ENCODE results near the gene ACSF2.

ACSF2 gene

DNA sequence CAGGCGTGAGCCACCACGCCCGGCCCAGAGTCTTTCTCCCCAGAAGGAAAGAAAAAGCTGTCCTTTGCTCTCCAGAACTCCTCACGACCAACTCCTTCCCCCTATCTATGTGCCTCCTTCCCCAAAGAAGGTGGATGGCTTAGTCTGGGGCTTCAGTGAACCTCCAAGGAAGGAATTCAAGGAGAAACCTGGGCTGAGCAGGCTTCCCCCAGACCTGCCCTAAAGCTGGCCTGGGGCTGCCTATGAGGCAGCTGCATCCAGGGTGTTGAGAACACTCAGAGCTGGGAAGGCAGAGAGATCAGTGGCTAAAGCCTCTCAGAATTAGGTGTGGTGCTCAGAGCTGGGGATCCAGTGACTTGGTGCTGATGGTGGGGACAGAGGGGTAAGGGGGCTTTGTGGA lies 3.8 kb downstream of the ACSF2 start:
- no peak for DNase-seq (ENCODE audit: extremely low read depth, low read depth)
- TF ChIP-seq, protein P1, sequence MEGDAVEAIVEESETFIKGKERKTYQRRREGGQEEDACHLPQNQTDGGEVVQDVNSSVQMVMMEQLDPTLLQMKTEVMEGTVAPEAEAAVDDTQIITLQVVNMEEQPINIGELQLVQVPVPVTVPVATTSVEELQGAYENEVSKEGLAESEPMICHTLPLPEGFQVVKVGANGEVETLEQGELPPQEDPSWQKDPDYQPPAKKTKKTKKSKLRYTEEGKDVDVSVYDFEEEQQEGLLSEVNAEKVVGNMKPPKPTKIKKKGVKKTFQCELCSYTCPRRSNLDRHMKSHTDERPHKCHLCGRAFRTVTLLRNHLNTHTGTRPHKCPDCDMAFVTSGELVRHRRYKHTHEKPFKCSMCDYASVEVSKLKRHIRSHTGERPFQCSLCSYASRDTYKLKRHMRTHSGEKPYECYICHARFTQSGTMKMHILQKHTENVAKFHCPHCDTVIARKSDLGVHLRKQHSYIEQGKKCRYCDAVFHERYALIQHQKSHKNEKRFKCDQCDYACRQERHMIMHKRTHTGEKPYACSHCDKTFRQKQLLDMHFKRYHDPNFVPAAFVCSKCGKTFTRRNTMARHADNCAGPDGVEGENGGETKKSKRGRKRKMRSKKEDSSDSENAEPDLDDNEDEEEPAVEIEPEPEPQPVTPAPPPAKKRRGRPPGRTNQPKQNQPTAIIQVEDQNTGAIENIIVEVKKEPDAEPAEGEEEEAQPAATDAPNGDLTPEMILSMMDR (IDR thresholded peaks at IDR 0.05; ENCODE audit: low read depth, low read length, missing control alignments), result no peak

DNA sequence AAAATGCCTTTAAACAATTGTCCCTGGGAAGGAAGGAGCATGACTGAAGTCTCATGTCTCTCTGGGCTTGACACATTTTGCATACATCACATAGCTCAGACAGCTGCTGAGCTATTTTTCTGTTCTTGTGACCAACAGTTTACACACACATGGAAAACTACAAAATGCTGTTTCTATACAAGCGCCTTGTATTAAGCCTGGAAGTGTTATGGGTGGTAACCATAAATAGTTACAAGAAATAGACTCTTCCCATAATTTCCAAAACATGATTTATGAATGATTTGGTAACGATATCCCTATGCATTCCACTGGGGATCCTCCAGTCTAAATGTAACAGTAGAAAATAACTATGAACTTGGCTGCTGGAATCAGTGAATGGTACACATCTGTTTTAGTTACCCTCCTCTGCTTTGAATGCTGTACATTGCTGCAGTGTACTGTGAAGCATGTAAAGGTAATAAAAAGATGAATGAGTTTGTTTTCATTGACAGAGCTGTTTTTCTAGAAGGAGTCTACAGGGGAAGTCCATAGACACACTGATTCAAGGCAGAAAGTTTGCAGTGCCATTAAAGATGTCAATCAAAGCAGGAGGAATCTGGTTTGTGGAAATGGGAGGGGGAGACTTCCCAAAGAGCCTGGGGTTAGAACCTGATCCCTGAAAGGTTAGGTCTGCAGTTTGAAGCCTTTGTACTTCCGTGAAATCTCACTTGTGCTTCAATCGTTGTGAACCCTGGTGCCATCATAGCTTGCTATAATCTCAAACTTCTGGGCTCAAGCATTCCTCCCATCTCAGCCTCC lies 5.0 kb downstream of the ACSF2 start:
- no peak overlapping the region for H3K4me3 ChIP-seq (replicated peaks; ENCODE audit: low read depth, low read length)
- no peak for DNase-seq (ENCODE audit: extremely low read depth, low read depth)
- TF ChIP-seq, protein P1 (IDR thresholded peaks at IDR 0.05; ENCODE audit: low read depth, low read length, missing control alignments), result no peak

More for the DNA sequence above, 3.8 kb downstream of the ACSF2 start:
- H3K4me3 ChIP-seq (replicated peaks; ENCODE audit: low read depth, low read length), result no peak overlapping the region

DNA sequence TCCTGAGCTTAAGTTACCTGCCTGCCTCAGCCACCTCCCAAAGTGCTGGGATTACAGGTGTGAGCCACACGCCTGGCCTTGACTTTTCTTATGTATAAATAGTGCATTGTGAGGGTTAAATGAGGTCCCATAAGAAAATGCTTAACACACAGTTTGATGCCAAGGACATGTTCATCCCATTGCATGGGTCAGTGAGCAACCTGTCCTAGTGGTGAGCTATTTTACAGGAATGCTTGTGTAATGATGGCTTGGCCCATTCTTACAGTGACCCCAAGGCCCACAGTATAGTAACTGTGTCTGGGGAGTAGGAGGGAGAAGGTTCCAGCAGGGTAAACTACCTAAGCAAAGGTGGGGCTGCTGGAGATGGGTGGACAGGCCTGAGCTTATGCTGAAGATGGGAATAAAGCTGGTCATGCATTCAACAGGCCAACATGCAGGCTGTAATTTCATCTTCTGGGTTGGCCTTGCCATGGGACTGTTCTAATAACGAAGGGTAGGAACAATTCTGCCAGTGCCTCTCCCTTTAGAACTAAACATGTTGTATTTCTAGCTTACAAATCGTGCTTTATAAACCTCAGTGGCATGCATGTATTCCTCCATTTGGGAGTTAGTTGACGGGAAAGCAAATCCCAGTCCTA lies 6.2 kb downstream of the ACSF2 start:
- H3K4me3 ChIP-seq (replicated peaks; ENCODE audit: low read depth, low read length), result no peak overlapping the region
- DNase-seq (ENCODE audit: extremely low read depth, low read depth), result no peak
- TF ChIP-seq, protein P1 (IDR thresholded peaks at IDR 0.05; ENCODE audit: low read depth, low read length, missing control alignments), result no peak

DNA sequence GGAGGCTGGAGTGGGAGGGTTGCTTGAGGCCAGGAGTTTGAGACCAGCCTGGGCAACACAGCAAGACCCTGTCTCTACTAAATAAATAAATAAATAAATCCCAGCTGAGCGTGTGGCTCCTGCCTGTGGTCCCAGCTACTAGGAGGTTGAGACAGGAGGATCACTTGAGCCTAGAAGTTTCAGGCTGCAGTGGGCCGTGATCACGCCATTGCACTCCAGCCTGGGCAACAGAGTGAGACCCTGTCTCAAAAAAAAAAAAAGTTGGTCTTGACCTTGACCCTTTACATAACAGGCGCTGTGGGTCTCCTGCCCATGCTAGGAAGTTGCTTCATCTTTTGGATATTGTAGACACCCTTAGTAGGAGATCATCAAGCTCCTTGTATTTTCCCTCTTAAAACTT lies 11.4 kb downstream of the ACSF2 start:
- TF ChIP-seq, protein P1 (IDR thresholded peaks at IDR 0.05; ENCODE audit: low read depth, low read length, missing control alignments), result no peak
- DNase-seq (ENCODE audit: extremely low read depth, low read depth), result no peak
- H3K4me3 ChIP-seq (replicated peaks; ENCODE audit: low read depth, low read length), result no peak overlapping the region

DNA sequence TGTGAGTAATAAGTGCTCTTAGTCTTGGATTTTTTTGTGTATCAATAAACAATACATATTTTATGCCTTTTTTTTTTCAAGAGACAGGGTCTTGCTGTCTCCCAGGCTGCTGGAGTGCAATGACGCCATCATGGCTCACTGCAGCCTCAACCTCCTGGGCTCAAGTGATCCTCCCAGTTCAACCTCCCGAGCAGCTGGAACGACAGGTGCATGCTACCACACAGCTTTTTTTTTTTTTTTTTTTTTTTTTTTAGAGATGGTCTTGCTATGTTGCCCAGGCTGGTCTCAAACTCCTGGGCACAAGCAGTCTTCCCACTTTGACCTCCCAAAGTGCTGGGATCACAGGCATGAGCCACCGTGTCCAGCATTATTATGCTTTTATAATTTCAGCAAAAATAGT lies 13.0 kb downstream of the ACSF2 start:
- no peak overlapping the region for H3K4me3 ChIP-seq (replicated peaks; ENCODE audit: low read depth, low read length)
- DNase-seq (ENCODE audit: extremely low read depth, low read depth), result no peak
- TF ChIP-seq, protein P1 (IDR thresholded peaks at IDR 0.05; ENCODE audit: low read depth, low read length, missing control alignments), result no peak

DNA sequence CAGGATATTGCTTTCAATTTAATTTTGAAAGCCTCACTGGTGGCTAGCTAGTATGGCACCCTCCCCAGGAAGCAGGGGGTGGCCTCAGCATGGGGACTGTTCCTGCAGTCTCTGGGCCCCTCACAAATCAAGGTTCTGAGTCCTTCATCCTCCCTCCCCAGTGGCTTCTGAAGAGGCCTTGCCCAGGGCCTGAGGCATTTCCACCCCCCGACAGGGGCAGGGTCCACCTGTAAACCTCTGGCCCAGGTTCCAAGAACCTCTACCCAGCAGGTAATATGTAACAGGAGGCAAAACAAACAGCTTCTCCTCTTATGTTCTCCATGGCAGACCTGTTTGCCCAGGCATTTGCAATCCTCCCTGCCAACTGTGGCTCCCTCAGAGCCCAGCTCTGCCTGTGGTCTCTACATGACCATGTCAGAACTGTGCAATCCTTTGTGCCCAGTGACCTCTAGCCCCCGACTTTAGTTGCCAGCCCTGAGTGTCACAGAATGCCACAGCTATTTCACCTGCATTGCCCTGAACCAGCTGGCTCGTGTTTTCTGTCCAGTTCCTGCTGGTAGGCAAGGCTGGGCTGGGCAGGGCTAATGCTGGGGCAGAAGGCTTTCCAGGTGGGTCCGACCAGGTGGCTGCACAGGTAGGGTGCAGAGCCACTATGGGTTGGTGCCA lies 14.3 kb downstream of the ACSF2 start:
- DNase-seq (ENCODE audit: extremely low read depth, low read depth), result no peak
- TF ChIP-seq, protein P1 (IDR thresholded peaks at IDR 0.05; ENCODE audit: low read depth, low read length, missing control alignments), result no peak
- no peak overlapping the region for H3K4me3 ChIP-seq (replicated peaks; ENCODE audit: low read depth, low read length)

All from HFF-Myc (cell line).